NOMO-1 treated with DMSO at 0.1 percent for 48 hours (cell line): ENCODE data around the gene CHRM5.
"Not testable (repeated sequence)": the region's sequence is repeated elsewhere in the genome, so short reads cannot be mapped to it uniquely, and the experiment has no call there.

ENCODE experiments used
- DNase-seq: peaks from one replicate; lab custom pipeline; 2025; ENCODE audit not compliant: unreplicated experiment; lab: John Stamatoyannopoulos, UW

The CHRM5 gene

DNA sequence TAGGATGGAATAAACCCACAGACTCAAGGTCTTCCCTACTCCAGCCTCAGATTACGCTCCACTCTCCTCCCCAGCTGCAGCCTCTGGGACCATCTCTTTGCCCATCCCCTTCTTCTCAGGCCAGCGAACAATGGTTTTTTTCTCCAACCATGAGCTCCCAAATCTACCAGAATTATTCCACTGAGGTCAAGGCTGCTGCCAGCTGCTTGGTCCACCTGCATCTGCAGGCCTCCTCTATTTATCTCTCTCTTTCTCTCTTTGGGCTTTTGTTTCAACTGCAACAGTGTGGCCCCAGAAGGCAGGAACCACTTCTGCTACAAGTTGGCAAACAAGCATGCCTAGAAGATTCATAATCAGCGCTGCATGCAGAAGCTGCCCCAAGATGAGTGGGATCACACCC lies 19.1 kb downstream of the CHRM5 start:
- no peak for DNase-seq

DNA sequence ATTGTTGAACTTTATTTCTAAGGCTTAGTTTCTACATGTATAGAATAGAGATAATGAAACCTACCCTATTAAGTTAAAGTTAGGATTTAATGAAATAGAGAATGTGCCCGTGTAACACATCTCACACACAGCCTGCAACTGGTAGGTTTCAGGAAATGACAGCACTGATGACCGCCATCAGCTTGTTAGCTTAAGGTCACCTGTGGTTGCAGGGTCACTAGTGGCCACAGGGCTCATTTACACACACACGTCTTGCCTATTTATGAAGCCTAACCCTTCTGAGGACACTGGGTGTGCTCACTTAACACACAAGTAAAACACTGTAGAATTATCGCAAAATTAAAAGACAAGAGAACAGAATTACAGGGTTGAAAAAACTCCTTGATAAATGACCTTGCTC lies 20.1 kb downstream of the CHRM5 start:
- DNase-seq = no peak

DNA sequence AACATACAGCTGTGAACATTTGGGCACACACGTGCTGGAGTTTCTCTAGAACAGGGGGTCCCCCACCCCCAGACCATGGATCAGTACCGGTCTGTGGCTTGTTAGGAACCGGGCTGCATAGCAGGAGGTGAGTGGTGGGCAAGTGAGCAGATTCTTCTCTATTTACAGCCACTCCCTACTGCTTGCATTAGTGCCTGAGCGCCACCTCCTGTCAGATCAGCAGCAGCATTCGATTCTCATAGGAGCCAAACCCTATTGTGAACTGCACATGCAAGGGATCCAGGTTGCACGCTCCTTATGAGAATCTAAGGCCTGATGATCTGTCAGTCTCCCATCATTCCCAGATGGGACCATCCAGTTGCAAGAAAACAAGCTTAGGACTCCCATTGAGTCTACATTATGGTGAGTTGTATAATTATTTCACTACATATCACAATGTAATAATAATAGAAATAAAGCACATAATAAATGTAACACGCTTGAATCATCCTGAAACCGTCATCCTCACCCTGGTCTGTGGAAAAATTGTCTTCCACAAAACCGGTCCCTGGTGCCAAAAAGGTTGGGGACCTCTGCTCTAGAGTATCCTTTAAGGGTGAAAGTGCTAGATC lies 25.8 kb downstream of the CHRM5 start:
- peak; percentile 27 for DNase-seq

GRCh38 chr15:33995666-33996065 lies 27.4 kb downstream of the CHRM5 start:
- DNase-seq = not testable (repeated sequence)

- no peak for DNase-seq
Measured at GRCh38 chr15:34001536-34001935, 33.2 kb downstream of the CHRM5 start.

DNA sequence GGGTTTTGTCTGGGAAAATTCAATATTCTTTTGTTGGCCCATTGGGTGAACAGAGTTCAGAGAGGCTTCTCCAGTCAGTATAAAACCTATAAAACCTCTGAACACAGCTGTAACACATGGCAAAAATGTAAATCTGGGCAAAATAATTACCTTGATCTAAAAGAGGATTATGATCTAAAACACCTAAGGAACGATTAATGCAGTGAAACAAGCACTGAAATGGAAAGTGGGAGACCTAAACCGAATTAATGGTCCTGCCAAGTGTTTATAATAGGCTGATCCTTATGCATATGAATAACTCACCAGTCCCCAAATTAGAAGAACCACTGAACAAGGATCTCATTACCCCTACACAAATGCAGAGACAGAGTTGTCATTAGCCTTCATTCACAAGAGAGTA lies 38.1 kb downstream of the CHRM5 start:
- DNase-seq = no peak

DNA sequence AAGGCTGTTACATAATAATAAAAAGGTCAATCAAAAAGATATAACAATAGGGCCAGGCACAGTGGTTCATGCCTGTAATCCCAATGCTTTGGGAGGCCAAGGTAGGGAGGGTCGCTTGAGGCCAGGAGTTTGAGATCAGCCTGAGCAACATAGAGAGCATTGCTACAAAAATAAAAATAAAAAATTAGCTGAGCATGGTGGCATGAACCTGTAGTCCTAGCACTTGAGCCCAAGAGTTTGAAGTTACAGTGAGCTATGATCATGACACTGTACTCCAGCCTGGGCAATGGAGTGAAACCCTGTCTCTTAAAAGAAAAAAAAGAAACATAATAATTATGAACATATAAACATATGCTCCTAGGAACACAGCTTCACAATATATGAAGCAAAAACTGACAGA lies 41.4 kb downstream of the CHRM5 start:
- DNase-seq = no peak

DNA sequence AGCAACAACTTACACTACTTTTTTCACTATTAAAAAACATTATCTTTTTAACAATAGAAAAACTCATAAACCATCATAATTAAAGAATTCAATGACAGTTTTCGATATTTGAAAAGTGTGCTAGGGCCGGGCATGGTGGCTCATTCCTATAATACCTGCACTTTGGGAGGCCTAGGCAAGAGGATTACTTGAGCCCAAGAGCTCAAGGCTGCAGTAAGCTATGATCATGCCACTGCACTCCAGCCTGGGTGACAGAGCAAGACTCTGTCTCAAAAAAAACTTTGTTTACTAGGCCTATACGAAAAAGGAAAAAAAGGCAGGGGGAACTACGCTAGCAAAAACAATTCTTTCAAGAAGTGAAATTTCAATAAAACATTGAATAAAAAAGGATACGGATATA lies 42.6 kb downstream of the CHRM5 start:
- DNase-seq = no peak

DNA sequence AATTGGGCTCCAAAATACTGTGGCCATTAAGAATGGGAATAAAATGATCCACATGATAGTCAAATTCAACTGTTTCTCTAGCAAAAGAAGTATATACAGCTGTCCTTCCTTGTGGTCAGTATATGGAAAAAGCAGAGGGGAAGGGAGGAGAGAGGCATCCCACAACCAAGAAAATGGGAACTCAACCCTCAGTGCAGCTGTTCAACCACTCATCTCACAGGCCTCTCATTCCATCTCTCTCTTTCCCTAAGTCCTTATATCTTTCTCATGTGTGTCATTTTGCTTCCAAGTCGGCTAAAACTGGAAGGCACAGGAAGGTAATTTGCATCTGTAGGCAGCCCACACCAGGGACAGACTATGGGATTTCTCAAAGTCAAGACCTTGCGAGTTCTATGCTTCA lies 43.2 kb downstream of the CHRM5 start:
- no peak for DNase-seq

DNA sequence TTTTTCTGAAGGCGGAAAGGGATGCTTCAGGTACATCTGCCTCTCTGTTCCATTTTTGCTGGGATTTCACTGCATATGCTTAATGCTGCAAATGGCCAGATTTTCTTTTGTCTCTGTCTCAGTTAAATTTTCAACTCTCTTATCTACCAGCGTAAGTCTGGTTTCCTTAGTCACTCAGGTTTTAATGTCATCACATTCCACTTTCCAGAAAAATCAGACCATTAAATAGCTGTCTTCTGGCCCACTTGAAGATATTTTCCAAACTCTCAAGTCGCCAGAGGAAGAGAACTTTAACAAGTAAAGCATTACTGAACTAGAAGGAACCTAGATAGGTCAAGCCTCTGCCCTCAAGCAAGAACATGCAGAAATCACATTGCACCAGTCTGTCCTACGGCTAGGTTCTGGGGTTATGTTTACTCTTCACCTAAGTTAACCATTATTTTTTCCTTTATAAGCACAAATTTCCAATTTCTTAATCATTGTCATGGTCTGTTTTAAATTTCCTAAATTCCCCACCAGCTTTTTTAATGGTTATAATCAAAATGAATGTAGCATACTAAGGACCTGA lies 44.2 kb downstream of the CHRM5 start:
- no peak for DNase-seq

- no peak for DNase-seq
Measured at GRCh38 chr15:34013746-34014145, 45.4 kb downstream of the CHRM5 start.

DNA sequence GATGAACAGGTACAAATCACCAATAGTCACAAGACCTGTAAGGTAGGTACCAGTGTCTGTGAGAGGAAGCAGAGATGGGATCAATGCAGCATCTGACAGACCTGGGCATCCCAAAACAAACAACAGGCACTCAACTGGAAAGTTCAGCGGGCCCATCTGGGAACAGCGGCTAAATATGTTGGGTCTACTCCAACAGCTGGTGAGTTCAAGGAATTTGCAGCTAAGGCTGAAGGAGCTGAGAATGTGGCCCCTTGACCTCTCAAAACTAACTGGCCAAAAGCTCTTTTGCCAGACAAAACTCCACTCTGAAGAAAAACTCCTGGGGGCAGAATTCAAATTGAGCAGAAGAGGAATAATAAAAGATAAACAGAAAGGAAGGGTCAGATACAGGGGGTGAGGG lies 46.3 kb downstream of the CHRM5 start:
- DNase-seq = no peak

GRCh38 chr15:34018021-34018645 lies 49.8 kb downstream of the CHRM5 start:
- DNase-seq = no peak

DNA sequence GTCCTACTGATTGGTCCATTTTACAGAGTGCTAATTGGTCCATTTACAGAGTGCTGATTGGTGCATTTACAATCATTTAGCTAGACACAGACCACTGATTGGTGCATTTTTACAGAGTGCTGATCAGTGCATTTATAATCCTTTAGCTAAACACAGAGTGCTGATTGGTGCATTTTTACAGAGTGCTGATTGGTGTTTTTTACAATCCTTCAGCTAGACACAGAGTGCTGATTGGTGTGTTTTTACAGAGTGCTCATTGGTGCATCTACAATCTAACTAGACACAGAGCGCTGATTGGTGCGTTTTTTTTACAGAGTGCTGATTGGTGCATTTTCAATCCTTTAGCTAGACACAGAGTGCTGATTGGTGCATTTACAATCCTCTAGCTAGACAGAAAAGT lies 50.4 kb downstream of the CHRM5 start:
- DNase-seq = not testable (repeated sequence)

- peak; percentile 15 for DNase-seq
Measured at GRCh38 chr15:34019369-34019990, 51.2 kb downstream of the CHRM5 start.

DNA sequence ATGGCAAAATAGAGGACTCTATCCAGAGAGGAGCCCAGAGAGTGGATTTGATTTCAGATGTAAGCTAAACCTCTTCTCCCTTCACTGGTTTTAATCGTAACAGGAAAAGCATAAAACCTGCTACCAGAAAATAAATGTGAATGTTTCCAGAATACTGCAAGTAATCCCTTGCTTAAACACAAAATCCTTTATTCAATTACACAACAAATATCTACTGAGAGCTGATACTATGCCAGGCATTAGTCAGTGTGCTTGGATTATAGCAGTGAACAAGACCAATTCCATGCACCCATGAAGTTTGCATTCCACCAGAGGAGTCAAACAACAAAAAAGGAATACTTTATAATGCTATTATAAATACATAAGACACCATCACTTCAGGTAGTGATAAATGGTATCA lies 55.6 kb downstream of the CHRM5 start:
- no peak for DNase-seq

- DNase-seq = peak; percentile 17
Measured at GRCh38 chr15:34025252-34025651, 57.0 kb downstream of the CHRM5 start.

DNA sequence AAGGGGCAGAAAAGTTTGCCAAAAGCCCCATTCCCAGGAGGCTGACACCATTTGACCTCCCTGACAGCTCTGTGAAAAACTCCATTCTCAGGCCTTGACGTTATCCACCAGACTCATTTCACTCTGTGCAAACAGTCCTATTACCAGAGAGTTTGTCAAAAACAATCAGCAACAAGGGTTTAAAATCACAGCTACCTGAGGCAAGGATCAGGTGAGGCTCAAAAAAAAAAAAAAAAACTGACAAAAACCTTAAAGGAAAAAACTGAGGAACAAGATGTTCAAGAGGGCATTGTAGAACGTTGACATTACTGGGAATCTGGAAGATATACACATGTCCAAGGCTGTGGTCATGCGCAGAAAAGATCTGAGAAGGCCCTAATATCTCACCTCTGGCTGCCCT lies 59.3 kb downstream of the CHRM5 start:
- DNase-seq = no peak

DNA sequence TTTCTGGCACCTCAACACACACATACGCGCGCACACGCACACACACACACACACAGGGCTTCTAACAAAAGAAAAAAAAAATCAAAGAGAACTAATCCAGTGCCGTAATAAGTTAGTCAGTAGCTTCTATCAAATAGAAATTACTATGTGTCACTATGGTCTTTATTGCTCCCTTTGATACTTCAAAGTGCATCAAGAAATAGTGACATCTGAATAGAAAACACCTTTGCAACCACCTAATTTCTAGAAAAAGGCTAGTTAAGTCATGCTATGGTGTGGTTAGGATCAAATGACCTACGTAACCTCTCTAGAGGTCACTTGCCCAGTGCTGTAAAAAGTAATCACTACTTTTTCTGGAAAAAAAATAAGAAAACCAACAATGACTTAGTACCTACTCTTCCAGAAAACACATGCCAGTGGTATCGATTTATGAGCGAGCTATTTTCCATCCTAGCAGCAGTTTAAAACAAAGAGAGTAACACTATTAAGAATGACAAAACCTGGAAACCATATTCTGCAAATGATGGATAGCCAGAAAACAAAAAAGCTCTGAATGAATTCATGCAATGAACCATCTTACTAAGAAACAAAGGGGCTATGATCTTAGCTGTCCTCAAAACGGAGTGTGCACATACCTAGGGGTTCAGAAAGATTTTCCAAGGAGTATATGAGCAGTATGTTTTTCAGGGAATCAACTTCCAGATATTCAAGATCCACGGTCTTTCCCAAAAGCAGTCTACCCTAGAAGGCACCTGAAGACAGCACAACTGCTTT lies 63.9 kb downstream of the CHRM5 start:
- no peak for DNase-seq

- peak; percentile 70 for DNase-seq
Measured at GRCh38 chr15:34038023-34038870, 70.0 kb downstream of the CHRM5 start.
